Fibroblast of the aortic adventitia (primary cell): ENCODE data around the gene SLX4IP. TPM values are rescaled to one million over a fixed set of nuclear protein-coding genes. Genes with fewer than 3 reads are reported as not detected.

Experiments used
- DNase-seq: peaks from one replicate; pipeline ENCODE4 v3.0.0-alpha.2; 2010; ENCODE audit warnings: low read depth
- H3K4me3 ChIP-seq: 2 replicates; pipeline ENCODE4 v1.5.1; 2011; ENCODE audit warnings: low read depth, mild to moderate bottlenecking, control low read depth, low read length, moderate library complexity
- CTCF ChIP-seq: IDR thresholded peaks from 2 replicates; pipeline ENCODE4 v1.5.1; 2011; ENCODE audit warnings: mild to moderate bottlenecking, low read length, control low read depth, inconsistent platforms; ENCODE audit not compliant: insufficient read depth
- total RNA-seq: library from RNA; depleted of rRNA; stranded (reverse); fragments of >200 nt; gene quantifications from 2 replicates; pipeline ENCODE4 v1.2.3, GENCODE V29; 2012; ENCODE audit warnings: low replicate concordance

The SLX4IP gene
- total RNA-seq, 1 donor, result 7.0 TPM

- DNase-seq, result no peak
Measured at GRCh38 chr20:10651227-10651990, 216.3 kb downstream of the SLX4IP start.

GRCh38 chr20:10652185-10652584, 217.1 kb downstream of the SLX4IP start:
- no peak overlapping the region for H3K4me3 ChIP-seq
- no peak for TF ChIP-seq CTCF
- no peak for DNase-seq

More at GRCh38 chr20:10651227-10651990, 216.3 kb downstream of the SLX4IP start:
- H3K4me3 ChIP-seq, result no peak overlapping the region
- no peak for TF ChIP-seq CTCF

GRCh38 chr20:10652660-10653261, 217.7 kb downstream of the SLX4IP start:
- DNase-seq, result no peak
- no peak for TF ChIP-seq CTCF
- H3K4me3 ChIP-seq, result peak overlapping the region; percentile 46

- no peak for TF ChIP-seq CTCF
- H3K4me3 ChIP-seq, result peak overlapping the region; percentile 46
- DNase-seq, result peak; percentile 93
Measured at GRCh38 chr20:10653599-10654249, 218.6 kb downstream of the SLX4IP start.

- TF ChIP-seq CTCF, result no peak
- H3K4me3 ChIP-seq, result no peak overlapping the region
- no peak for DNase-seq
Measured at GRCh38 chr20:10654250-10654610, 219.1 kb downstream of the SLX4IP start.

GRCh38 chr20:10654630-10655029, 219.5 kb downstream of the SLX4IP start:
- no peak overlapping the region for H3K4me3 ChIP-seq
- DNase-seq, result no peak
- no peak for TF ChIP-seq CTCF
